ENCODE measurements around the gene UCK1.

GRCh38 chr9:131496844-131497405 lies 34.1 kb downstream of the UCK1 start:
- TF ChIP-seq CTCF (conservative IDR thresholded peaks at IDR 0.05) (no peak), EZH2 (IDR thresholded peaks at IDR 0.05; ENCODE audit: low read depth) (no peak)
